ENCODE data around the gene KDM4E.
"Not testable (repeated sequence)": the region's sequence is repeated elsewhere in the genome, so short reads cannot be mapped to it uniquely, and the experiment has no call there.

KDM4E gene

DNA sequence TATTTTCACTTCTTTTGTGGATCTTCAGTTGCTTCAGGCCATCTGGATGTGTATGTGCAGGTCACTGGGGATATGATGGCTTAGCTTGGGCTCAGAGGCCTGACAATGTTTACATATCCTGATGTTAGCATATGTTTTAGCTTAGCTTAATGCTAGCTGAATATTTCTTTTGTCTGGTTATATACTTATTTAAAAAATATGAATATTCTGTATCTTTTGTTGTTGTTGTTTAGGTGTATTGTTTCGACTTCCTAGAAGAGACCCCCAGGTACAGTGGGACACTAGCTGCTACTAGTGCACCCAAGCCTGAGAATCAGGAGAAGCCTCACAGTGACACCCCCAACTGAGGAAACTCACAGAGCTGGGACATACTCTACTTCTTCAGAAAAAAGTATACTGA is at the start of gene KDM4E:
TSS of gene KDM4E (plus strand) at position 301 of the 400 bp plus-strand sequence. CDS start 300 bp downstream, outside the sequence.
- H3K4me3 ChIP-seq (ENCODE audit: low read depth, low read length), result no peak within 1 kb of the TSS

DNA sequence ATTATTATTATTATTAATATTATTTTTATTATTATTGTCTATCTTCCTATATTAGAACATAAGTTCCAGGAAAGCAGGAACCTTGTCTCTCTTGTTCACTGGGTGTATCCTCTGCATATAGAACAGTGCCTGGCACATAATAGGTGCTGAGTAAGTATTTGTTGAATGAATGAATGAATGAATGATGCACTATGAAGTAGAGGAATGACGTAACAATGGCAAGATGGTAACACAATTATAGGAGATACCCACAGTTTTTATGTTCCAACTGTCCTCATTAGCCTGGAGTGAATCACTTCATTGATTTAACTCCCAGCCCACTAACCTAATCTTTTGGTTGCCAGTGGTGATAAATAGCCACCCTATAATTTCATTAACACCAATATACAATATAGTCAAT is 49.5 kb upstream of the KDM4E start:
- H3K4me3 ChIP-seq (ENCODE audit: low read depth, low read length), result no peak overlapping the region

DNA sequence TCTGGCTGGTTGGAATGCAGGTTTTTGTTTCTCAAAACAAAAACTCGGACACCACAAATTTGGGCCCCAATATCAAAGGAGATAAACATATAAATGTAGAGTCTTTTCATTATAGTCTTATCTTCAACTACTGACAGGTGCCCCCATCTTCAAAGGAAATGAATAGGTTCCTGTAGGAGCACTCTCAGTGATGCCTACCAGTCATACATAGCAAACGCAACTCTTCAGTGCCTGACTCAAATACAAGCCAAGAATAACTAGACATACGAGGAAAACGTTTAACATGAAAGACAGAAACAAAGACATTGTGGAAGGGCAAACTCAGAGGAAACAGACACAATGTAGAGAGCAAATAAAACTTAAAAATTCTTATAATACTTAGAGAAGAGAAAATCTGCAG is 37.7 kb upstream of the KDM4E start:
- no peak overlapping the region for H3K4me3 ChIP-seq (ENCODE audit: low read depth, low read length)

DNA sequence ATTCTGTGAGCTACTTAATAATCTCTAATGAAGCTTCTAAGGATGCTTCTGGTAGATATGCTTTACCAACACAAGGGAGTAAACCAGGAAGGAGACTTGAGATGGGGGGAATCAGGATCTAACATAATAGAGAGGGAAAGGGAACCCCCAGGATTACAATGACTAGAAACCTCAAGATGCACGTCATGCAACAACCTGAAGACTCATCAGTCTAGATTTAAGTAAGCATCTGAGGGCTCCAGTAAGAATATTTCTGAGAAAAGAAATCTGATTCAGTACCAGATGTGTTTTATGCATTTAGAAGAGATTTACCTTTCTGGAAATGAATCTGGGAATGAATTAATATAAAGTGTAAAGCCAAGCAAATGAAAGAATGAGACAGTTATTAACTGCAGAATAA is 36.3 kb upstream of the KDM4E start:
- no peak overlapping the region for H3K4me3 ChIP-seq (ENCODE audit: low read depth, low read length)

DNA sequence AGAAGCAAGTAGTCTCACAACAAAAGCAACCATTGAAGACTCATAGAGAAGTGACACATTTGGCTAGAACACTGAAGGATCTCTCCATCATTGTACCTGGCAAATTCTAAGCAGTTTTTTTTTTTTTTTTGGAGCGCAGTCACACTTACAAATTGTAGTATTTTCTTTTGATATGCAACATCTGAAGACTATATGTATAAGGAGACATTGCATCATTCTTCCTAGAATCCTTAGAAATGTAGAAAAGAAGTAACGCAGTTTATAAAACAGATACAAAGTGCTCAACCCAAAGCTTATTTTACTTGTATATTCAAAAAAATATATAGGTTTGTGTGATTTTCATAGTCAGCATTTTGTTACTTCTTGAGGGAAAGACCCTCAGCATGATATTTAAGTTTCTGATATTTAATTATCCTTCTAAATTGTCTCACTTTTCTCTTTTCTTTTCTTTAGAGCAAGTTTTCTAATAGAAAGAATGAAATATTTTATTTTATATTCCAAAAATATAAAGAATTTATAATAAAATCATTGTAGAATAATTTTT is 31.6 kb upstream of the KDM4E start:
- no peak overlapping the region for H3K4me3 ChIP-seq (ENCODE audit: low read depth, low read length)

DNA sequence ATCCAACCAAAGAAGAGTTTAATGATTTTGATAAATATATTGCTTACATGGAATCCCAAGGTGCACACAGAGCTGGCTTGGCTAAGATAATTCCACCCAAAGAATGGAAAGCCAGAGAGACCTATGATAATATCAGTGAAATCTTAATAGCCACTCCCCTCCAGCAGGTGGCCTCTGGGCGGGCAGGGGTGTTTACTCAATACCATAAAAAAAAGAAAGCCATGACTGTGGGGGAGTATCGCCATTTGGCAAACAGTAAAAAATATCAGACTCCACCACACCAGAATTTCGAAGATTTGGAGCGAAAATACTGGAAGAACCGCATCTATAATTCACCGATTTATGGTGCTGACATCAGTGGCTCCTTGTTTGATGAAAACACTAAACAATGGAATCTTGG is 27.6 kb upstream of the KDM4E start:
- H3K4me3 ChIP-seq (ENCODE audit: low read depth, low read length), result no peak overlapping the region

DNA sequence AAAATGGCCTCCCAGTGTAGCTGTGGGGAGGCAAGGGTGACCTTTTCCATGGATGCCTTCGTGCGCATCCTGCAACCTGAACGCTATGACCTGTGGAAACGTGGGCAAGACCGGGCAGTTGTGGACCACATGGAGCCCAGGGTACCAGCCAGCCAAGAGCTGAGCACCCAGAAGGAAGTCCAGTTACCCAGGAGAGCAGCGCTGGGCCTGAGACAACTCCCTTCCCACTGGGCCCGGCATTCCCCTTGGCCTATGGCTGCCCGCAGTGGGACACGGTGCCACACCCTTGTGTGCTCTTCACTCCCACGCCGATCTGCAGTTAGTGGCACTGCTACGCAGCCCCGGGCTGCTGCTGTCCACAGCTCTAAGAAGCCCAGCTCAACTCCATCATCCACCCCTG is 26.8 kb upstream of the KDM4E start:
- H3K4me3 ChIP-seq (ENCODE audit: low read depth, low read length), result no peak overlapping the region

DNA sequence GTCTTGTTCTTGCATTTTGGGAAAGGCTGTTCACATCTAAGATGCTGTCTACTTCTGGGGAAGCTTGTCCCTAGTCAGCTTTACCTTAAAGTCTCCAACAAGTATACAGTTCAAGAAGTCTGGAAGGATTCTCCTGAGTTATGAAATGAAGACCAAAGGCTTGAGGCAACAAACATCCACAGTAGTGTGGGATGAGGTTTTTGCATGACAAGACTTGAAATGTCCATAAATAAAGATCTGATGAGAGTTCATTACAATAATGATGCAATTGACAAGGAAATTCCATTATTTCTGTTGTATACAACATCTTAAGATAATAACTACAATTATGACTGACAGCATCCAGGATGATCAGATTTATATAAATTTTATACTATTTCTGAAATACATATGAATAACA is 21.3 kb upstream of the KDM4E start:
- no peak overlapping the region for H3K4me3 ChIP-seq (ENCODE audit: low read depth, low read length)

DNA sequence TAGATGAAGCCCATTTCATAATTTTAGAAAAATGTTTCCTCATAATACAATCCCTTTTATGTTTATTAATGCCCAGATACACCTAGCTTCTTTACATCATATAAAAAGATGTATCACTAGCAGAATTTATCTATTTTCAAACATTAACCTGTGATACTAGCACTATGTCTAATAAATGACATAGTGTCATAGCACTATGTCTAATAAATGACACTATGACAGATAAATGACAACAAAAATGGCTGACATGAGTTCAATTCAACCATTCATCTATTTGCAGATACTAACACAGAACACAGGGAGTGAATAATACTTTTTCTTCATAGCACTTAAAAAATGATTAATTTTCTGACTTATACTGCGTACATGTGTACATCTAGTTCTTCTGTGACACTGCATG is 19.4 kb upstream of the KDM4E start:
- H3K4me3 ChIP-seq (ENCODE audit: low read depth, low read length), result no peak overlapping the region

DNA sequence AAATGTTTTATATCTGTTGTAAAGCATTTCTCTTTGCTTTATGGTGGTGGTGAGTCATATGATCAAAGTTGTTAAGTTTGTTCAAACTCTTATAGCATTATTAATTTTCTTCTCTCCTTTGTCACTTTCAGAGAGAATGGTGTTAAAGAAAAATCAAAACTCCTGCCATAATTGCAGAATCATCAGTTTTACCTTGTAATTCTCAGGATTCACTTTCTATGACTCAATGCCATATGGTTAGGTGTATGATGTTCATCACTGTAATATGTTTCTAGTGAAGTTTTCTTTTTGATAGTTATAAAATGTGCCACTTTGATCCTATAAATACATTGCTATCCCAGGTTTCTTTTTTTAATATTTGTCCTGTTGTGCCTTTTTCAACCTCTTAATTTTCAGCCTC is 13.7 kb upstream of the KDM4E start:
- no peak overlapping the region for H3K4me3 ChIP-seq (ENCODE audit: low read depth, low read length)

DNA sequence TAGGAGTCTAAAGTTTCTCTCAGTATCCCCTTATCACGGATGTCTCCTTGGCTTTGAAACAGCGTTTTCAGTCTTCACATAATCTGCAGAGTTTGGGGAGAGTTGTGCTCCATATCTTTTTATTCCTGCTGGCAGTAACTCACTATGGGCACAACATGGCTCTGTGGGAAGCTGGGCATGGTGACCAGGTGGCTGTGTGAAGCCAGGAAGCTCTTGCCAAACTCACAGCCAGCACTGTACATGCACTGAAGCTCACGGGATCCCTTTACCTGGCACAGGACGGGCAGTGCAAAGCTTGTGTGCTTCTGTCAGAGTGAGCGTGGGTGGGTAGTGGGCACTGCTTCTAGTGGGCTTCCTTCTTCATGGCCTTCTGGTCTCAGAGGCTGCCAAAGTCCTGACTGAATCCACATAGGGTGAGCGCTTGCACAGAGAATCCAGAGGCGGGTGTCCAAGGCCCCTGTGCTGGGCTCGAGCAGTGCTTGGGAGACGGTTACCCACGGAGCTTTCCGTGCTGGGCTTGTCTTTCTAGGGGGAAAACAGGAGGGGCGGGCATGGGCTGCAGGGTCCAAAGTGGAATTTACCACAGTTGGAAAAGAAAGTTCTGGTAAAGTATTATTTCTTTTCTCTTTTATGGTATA is 10.8 kb upstream of the KDM4E start:
- no peak overlapping the region for H3K4me3 ChIP-seq (ENCODE audit: low read depth, low read length)

DNA sequence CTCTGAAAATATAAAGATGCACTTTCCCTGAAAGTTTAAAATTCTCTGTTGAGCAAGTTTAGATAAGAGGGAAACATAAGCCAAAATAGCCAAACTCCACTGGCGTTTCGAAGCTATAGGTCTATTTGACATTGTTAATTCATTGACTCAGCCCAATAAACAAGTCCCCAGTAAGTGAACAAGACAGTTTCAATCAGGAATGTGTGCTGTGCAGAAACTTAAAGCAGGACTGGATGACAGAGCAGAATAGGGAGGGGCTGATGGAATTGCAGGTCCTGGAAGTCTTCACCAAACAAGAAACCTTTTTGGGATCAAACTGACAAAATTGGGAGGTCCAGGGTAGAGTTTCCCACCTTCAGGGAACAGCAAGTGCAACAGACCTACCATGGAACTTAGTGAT is 8.9 kb upstream of the KDM4E start:
- no peak overlapping the region for H3K4me3 ChIP-seq (ENCODE audit: low read depth, low read length)

DNA sequence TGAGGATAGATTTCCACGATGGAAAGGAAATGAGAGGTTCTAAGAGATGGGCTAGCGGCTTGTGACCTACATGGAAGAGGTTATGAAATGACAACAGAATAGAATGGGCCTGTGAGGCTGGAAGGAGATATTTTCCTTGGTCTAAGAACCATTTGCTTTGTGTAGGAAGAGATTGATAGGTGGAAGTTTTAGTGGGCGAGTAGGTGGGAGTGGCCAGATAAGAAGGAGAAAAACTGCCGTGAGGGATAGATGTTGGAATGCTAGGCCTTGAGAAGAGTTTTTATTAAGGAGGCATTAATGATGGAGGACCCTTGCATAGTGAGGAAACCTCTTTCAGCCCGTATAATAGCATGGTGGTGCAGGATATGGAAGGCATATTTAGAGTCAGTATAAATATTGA is 3.6 kb upstream of the KDM4E start:
- H3K4me3 ChIP-seq (ENCODE audit: low read depth, low read length), result not testable (repeated sequence)

DNA sequence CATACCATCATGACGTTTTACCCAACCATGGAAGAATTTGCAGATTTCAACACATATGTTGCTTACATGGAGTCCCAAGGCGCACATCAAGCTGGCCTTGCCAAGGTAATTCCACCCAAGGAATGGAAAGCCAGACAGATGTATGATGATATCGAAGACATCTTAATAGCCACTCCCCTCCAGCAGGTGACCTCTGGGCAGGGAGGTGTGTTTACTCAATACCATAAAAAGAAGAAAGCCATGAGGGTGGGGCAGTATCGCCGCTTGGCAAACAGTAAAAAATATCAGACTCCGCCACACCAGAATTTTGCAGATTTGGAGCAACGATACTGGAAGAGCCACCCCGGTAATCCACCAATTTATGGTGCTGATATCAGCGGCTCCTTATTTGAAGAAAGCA is 536 bp downstream of the KDM4E start:
- not testable (repeated sequence) for H3K4me3 ChIP-seq (ENCODE audit: low read depth, low read length)

DNA sequence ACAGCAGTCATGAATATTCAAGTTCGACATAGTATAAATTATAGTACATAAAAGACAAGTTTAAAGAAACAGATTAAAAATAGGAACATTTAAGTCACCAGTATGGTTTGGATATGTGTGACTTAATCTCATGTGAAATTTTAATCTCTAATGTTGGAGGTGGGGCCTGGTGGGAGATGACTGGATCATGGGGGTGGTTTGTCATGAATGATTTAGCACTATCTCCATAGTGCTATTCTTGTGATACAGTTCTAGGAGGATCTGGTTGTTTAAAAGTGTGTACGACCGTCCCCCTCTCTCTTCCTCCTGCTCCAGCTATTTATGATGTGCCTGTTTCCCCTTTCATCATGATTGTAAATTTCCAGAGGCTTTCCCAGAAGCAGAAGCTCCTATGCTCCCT is 3.3 kb downstream of the KDM4E start:
- no peak overlapping the region for H3K4me3 ChIP-seq (ENCODE audit: low read depth, low read length)

DNA sequence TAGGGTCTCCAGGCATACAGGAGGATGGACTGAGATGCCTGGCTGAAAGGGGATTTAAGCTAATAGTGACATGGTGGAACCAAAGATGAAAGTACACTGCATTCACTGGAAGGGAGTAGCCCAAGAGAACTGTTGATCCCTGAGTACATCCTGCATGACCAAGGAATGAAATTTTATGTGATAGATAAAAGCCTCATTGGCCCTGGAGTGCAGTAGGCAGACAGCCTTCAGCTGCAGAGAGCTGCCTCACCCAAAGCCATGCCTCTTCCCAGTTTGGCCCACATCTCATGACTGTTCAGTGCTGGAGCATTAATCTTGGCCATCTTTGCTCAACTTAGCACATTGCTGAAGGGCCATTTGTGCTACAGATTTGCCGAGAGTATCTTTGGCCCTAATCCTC is 8.0 kb downstream of the KDM4E start:
- no peak overlapping the region for H3K4me3 ChIP-seq (ENCODE audit: low read depth, low read length)

DNA sequence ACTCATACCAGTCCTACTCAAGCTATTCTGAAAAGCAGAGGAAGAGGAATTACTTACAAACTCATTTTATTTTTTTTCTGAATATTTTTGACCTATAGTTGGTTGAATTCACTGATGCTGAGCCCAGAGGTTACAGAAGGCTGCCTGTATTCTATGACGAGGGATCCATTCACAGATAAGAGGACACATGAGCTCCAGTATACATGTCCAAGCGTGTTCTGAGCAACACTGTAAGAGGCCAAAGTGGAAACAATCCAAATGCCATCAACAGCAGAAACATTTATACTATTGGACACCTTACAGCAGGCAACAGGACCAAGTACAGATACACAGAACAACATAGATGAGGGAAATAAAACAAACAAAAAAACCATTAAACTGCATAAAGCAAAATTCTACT is 10.3 kb downstream of the KDM4E start:
- H3K4me3 ChIP-seq (ENCODE audit: low read depth, low read length), result no peak overlapping the region

DNA sequence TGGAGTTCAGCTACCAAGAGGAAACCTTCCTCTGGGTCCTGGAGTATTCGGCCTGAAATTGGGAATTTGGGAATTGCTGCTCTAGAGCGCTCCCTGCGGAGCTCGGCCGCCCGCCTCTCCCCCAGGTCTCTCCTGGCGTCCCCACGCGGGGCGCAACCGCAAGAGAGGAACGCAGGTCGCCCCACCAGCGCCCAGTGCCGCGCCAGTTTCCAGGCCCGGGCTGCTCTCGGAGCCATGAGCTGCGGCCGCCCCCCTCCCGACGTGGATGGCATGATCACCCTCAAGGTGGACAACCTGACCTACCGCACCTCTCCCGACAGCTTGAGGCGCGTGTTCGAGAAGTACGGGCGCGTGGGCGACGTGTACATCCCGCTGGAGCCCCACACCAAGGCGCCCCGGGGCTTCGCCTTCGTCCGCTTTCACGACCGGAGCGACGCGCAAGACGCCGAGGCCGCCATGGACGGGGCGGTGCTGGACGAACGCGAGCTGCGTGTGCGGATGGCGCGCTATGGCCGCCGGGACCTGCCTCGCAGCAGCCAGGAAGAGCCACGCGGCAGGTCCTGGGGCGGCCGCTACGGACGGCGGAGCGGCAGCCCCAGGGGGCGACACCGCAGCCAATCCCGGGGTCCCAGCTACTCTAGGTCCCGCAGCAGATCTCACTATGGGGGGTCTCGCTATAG is 12.4 kb downstream of the KDM4E start:
- not testable (repeated sequence) for H3K4me3 ChIP-seq (ENCODE audit: low read depth, low read length)

DNA sequence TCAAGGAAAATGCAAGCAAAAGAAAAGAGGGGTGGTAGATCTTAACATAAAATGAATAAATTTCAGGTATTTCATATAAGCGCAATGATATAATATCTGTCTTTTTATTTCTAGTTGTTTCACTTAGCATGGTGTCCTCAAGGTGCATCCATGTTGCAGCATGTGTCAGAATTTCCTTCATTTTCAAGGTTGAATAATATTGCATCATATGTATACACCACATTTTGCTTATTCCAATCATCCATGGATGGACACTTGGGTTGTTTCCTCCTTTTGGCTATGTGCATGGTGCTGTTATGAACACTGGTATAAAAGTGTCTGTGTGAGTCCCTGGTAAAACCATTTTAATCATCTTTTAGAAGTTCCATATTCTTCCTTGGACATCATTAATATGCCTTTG is 17.2 kb downstream of the KDM4E start:
- H3K4me3 ChIP-seq (ENCODE audit: low read depth, low read length), result no peak overlapping the region

DNA sequence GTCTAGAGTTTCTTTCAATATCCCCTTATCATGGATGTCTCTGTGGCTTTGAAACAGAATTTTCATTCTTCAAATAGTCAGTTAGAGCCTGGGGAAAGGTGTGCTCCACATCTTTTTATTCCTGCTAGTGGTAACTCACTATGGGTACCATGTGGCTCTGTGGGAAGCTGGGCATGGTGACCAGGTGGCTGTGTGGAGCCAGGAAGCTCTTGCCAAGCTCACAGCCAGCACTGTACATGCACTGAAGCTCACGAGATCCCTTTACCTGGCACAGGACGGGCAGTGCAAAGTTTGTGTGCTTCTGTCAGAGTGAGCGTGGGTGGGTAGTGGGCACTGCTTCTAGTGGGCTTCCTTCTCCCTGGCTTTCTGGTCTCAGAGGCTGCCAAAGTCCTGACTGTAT is 17.8 kb downstream of the KDM4E start:
- H3K4me3 ChIP-seq (ENCODE audit: low read depth, low read length), result no peak overlapping the region

DNA sequence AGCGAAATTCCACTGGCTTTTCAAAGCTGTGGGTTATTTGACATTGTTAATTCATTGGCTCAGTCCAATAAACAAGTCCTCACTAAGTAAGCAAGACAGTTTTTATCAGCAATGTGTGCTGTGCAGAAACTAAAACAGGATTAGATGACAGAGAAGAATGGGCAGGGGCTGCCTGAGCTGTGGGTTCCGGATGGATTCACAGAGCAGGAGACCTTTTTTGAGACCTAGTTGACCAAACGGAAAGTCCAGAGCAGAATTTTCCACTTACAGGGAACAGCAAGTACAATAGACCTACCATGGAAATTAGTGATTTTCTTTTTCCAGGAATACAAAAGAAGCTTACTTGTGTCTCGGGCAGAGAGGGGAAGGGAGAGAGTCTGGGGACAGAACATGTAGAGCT is 19.0 kb downstream of the KDM4E start:
- H3K4me3 ChIP-seq (ENCODE audit: low read depth, low read length), result no peak overlapping the region

DNA sequence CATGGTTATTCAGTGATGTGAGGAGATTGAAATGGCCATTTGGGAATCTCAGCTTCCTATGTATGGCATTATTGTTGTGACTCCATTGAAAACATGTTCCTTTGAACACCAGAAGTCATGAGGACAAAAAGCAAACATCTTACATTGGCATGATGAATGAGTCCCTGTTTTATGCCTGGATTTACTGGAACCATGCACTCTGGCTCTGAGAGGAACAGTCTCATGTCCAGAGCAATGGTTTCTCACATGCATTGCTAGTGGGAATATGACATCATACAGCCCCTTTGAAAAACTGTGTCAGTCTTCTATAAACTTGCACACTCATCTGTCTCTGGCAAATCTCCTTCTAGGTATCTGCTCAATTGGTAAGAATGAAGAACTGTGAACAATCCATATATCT is 20.8 kb downstream of the KDM4E start:
- H3K4me3 ChIP-seq (ENCODE audit: low read depth, low read length), result no peak overlapping the region

DNA sequence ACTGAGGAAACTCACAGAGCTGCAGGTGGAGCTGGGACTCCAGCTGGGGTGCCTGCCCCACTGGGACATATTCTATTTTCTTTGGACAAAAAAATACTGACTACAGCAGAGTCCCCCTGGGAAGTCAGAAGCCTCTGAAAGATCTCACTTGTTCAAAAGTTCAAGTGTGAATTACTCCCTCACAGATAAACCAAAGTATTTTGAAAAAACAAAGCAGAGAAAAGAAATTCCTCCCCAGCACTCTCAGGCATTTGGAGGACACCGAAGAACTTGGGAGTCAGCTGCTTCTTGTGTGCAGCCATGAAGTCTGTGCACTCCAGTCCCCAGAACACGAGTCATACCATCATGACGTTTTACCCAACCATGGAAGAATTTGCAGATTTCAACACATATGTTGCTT is 24.1 kb downstream of the KDM4E start, which contains the start of gene KDM4F:
TSS of gene KDM4F (plus strand) at position 301 of the 400 bp plus-strand sequence.
- H3K4me3 ChIP-seq (ENCODE audit: low read depth, low read length), result not testable (repeated sequence)

All from iPS-11a (cell line).